MM.1S (cell line): ENCODE data around the gene LCN10.

Source experiments
- EZH2 ChIP-seq: fragments of 300-600 bp; sonication (generic); optimal IDR thresholded peaks from 2 replicates; pipeline ENCODE3; 2017; ENCODE audit warnings: low read depth, mild to moderate bottlenecking, antibody characterized with exemption, low read length, mixed read lengths
- EZH2phosphoT487 ChIP-seq: fragments of 300-600 bp; sonication (generic); IDR thresholded peaks from 2 replicates; pipeline ENCODE4 v1.6.1; 2018; ENCODE audit warnings: antibody characterized with exemption, low read length
- TF ChIP-seq, protein P1 (sequence below): fragments of 300-600 bp; sonication (generic); IDR thresholded peaks from 2 replicates; pipeline ENCODE4 v1.5.1; 2016; ENCODE audit warnings: antibody characterized with exemption, low read length, mixed read lengths

- TF ChIP-seq, protein P1, sequence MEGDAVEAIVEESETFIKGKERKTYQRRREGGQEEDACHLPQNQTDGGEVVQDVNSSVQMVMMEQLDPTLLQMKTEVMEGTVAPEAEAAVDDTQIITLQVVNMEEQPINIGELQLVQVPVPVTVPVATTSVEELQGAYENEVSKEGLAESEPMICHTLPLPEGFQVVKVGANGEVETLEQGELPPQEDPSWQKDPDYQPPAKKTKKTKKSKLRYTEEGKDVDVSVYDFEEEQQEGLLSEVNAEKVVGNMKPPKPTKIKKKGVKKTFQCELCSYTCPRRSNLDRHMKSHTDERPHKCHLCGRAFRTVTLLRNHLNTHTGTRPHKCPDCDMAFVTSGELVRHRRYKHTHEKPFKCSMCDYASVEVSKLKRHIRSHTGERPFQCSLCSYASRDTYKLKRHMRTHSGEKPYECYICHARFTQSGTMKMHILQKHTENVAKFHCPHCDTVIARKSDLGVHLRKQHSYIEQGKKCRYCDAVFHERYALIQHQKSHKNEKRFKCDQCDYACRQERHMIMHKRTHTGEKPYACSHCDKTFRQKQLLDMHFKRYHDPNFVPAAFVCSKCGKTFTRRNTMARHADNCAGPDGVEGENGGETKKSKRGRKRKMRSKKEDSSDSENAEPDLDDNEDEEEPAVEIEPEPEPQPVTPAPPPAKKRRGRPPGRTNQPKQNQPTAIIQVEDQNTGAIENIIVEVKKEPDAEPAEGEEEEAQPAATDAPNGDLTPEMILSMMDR: no peak
- TF ChIP-seq EZH2: no peak
- no peak for TF ChIP-seq EZH2phosphoT487
These were observed 37.2 kb downstream of the LCN10 start for GRCh38 chr9:136705564-136705963.
